ENCODE data around the gene GNAQ.

The GNAQ gene

GRCh38 chr9:78030553-78031443 lies 813 bp downstream of the GNAQ start:
- peak overlapping the region; percentile 91 to 95 (median 93) for H3K4me3 Mint-ChIP-seq
- peaks cover 29% of the 10 kb centered on the region for H3K4me1 Mint-ChIP-seq
- H3K27me3 Mint-ChIP-seq (ENCODE audit: low read depth): no peaks in the 10 kb centered on the region
- H3K27ac Mint-ChIP-seq: peak overlapping the region; percentile 81 to 93 (median 89)
- H3K9me3 Mint-ChIP-seq: no peaks in the 10 kb centered on the region
- no peak for TF ChIP-seq CTCF (IDR thresholded peaks at IDR 0.05; ENCODE audit: unreplicated experiment in 3 of 3)
- no peaks in the 10 kb centered on the region for H3K36me3 Mint-ChIP-seq (ENCODE audit: low read depth)

GRCh38 chr9:78030296-78030552 lies 1.4 kb downstream of the GNAQ start:
- Mint-ChIP-seq H3K27ac (peak overlapping the region; percentile 81 to 93 (median 89)), H3K36me3 (ENCODE audit: low read depth) (no peaks in the 10 kb centered on the region), H3K4me1 (peaks cover 35% of the 10 kb centered on the region), H3K27me3 (ENCODE audit: low read depth) (no peaks in the 10 kb centered on the region), H3K9me3 (no peaks in the 10 kb centered on the region), H3K4me3 (peak overlapping the region; percentile 91 to 95 (median 93))
- TF ChIP-seq CTCF (IDR thresholded peaks at IDR 0.05; ENCODE audit: unreplicated experiment in 3 of 3): no peak

GRCh38 chr9:78029551-78030295 lies 1.9 kb downstream of the GNAQ start:
- H3K36me3 Mint-ChIP-seq (ENCODE audit: low read depth): no peaks in the 10 kb centered on the region
- H3K27me3 Mint-ChIP-seq (ENCODE audit: low read depth): no peaks in the 10 kb centered on the region
- TF ChIP-seq CTCF (IDR thresholded peaks at IDR 0.05; ENCODE audit: unreplicated experiment in 3 of 3): no peak
- H3K9me3 Mint-ChIP-seq: no peaks in the 10 kb centered on the region
- peak overlapping the region; percentile 81 to 93 (median 89) for H3K27ac Mint-ChIP-seq
- peaks cover 37% of the 10 kb centered on the region for H3K4me1 Mint-ChIP-seq
- H3K4me3 Mint-ChIP-seq: peak overlapping the region; percentile 91 to 95 (median 93)

- peaks cover 37% of the 10 kb centered on the region for H3K4me1 Mint-ChIP-seq
- no peaks in the 10 kb centered on the region for H3K27me3 Mint-ChIP-seq (ENCODE audit: low read depth)
- no peaks in the 10 kb centered on the region for H3K9me3 Mint-ChIP-seq
- no peak for TF ChIP-seq CTCF (IDR thresholded peaks at IDR 0.05; ENCODE audit: unreplicated experiment in 3 of 3)
- H3K36me3 Mint-ChIP-seq (ENCODE audit: low read depth): no peaks in the 10 kb centered on the region
- peak overlapping the region; percentile 91 to 95 (median 93) for H3K4me3 Mint-ChIP-seq
- peak overlapping the region; percentile 81 to 93 (median 89) for H3K27ac Mint-ChIP-seq
Measured at GRCh38 chr9:78028926-78029325, 2.7 kb downstream of the GNAQ start.

- no peaks in the 10 kb centered on the region for H3K27me3 Mint-ChIP-seq (ENCODE audit: low read depth)
Measured at GRCh38 chr9:78026947-78027346, 4.7 kb downstream of the GNAQ start.

More at GRCh38 chr9:78026947-78027346, 4.7 kb downstream of the GNAQ start:
- TF ChIP-seq CTCF (IDR thresholded peaks at IDR 0.05; ENCODE audit: unreplicated experiment in 3 of 3): no peak
- Mint-ChIP-seq H3K36me3 (ENCODE audit: low read depth) (no peaks in the 10 kb centered on the region), H3K9me3 (no peaks in the 10 kb centered on the region), H3K4me1 (peaks cover 43% of the 10 kb centered on the region), H3K4me3 (no peak overlapping the region), H3K27ac (no peak overlapping the region)
